ENCODE data around the gene KREMEN2. TPM values are rescaled to one million over a fixed set of nuclear protein-coding genes. Genes with fewer than 3 reads are reported as not detected.

KREMEN2 gene
- total RNA-seq, 1 experiment from 2014 or later: 8.4 TPM

DNA sequence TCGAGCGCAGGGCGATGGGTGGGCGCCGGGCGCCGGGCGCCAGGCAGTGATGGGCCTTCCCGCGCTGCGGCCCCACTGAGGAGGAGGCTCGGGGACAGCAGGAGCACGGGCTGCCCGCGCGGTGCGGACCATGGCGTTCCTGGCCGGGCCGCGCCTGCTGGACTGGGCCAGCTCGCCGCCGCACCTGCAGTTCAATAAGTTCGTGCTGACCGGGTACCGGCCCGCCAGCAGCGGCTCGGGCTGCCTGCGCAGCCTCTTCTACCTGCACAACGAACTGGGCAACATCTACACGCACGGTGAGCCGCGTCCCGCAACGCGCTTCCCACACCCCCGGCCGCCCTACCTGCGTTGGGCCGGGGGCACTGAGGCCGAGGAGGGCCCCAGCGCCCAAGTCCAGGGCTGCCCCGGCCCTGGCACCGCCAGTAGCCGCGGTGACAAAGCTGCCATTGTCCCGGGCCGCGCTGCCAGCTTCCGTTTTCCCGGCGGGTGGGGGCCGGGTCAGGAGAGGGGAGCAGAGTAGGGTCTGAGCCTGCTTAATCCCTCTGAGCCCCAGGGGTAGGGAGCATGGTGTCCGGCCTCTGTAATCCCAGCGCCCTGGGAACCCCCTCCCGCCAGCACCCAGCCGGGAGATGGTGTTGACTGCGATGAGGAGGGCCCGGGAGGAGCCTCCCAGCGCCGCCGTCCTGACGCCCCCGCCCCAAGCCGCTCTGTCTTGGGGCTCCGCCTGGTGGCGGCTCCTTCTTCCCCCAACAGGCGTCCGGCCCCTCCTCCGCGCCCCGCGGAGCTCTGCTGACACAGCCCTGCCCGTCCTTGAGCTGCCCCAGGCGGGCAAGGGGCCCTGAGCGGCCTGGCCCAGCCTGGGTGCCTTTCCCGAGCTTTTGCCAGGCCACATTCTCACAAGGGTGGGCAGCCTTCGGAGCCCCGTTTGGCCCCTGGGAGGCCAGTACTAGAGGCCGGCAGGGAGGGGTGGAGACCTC lies 5.8 kb downstream of the KREMEN2 start:
- Histone ChIP-seq H3K27me3 (ENCODE audit: insufficient read depth, low read depth) (no peaks in the 10 kb centered on the region), H3K36me3 (ENCODE audit: low read depth) (no peaks in the 10 kb centered on the region), H3K4me3 (peak overlapping the region; percentile 77), H4K20me1 (ENCODE audit: insufficient read depth) (no peaks in the 10 kb centered on the region; the same call in 1 of the 2 replicates), H3K9me3 (ENCODE audit: insufficient read depth, low read depth) (no peaks in the 10 kb centered on the region), H3K4me2 (peak overlapping the region; percentile 96), H3K4me1 (replicated peaks; ENCODE audit: insufficient read depth) (peaks cover 5% of the 10 kb centered on the region), H3K27ac (no peak overlapping the region), H2AFZ (peak overlapping the region; percentile 82), H3F3A (ENCODE audit: insufficient read depth, low read depth) (peaks cover 23% of the 10 kb centered on the region; the same call in 1 of the 2 replicates), H3K9me2 (ENCODE audit: insufficient read depth) (no peaks in the 10 kb centered on the region), H3K79me2 (ENCODE audit: low read depth) (peaks cover 6% of the 10 kb centered on the region; the same call in 1 of the 2 replicates)
- TF ChIP-seq, protein P1, sequence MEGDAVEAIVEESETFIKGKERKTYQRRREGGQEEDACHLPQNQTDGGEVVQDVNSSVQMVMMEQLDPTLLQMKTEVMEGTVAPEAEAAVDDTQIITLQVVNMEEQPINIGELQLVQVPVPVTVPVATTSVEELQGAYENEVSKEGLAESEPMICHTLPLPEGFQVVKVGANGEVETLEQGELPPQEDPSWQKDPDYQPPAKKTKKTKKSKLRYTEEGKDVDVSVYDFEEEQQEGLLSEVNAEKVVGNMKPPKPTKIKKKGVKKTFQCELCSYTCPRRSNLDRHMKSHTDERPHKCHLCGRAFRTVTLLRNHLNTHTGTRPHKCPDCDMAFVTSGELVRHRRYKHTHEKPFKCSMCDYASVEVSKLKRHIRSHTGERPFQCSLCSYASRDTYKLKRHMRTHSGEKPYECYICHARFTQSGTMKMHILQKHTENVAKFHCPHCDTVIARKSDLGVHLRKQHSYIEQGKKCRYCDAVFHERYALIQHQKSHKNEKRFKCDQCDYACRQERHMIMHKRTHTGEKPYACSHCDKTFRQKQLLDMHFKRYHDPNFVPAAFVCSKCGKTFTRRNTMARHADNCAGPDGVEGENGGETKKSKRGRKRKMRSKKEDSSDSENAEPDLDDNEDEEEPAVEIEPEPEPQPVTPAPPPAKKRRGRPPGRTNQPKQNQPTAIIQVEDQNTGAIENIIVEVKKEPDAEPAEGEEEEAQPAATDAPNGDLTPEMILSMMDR (conservative IDR thresholded peaks at IDR 0.05): peak; percentile 62
- TF ChIP-seq EZH2 (IDR thresholded peaks at IDR 0.05; ENCODE audit: low read depth): no peak
- intact Hi-C loops (cut with micrococcal nuclease; ENCODE audit: unreplicated experiment): loop anchor here (1.0 to 10.0 kb wide), 2 partner anchors 53 to 85 kb away; partner anchors contain the start of genes FLYWCH2 and HCFC1R1
- peak; percentile 60 to 88 for DNase-seq
- TSS peak; percentile 32 for BruUV-seq (replicated peaks)
- CTCF ChIA-PET: interaction anchor here (0.5 to 0.8 kb wide), 4 partner anchors 10 to 57 kb away, joined by 3 read pairs; no protein-coding TSS in a partner anchor
- POLR2A ChIA-PET (ENCODE audit: unreplicated experiment): interaction anchor here (0.5 to 0.6 kb wide), 4 partner anchors 51 to 825 kb away, joined by 3 to 8 read pairs (median 4); no protein-coding TSS in a partner anchor

DNA sequence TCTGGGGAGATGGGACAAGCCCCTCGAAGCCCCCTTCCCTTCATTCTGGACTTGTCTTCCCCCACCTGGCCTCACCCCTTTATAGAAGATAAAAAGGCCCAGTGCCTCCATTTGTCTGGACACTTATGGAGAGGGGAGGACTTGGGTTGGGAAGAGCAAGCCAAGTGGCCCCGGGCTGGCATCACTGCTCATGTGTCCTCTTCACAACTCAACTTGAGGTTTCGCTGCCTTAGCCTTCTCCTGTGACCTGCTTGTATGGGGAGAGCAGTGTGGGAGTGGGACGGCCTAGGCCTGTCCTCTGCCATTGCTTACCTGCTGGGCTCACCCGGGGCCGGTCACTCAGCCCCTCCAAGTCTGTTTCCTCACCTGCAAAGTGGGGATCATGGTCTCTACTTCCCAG lies 6.5 kb downstream of the KREMEN2 start:
- Histone ChIP-seq H3K27me3 (ENCODE audit: insufficient read depth, low read depth) (no peaks in the 10 kb centered on the region), H3K4me3 (peak overlapping the region; percentile 77), H3K4me1 (replicated peaks; ENCODE audit: insufficient read depth) (no peaks in the 10 kb centered on the region; the same call in 1 of the 2 replicates), H3F3A (ENCODE audit: insufficient read depth, low read depth) (peaks cover 23% of the 10 kb centered on the region; the same call in 1 of the 2 replicates), H3K9me2 (ENCODE audit: insufficient read depth) (no peaks in the 10 kb centered on the region), H2AFZ (no peak overlapping the region), H3K9me3 (ENCODE audit: insufficient read depth, low read depth) (no peaks in the 10 kb centered on the region), H3K27ac (no peak overlapping the region), H4K20me1 (ENCODE audit: insufficient read depth) (no peaks in the 10 kb centered on the region; the same call in 1 of the 2 replicates), H3K79me2 (ENCODE audit: low read depth) (peaks cover 6% of the 10 kb centered on the region; the same call in 1 of the 2 replicates), H3K36me3 (ENCODE audit: low read depth) (no peaks in the 10 kb centered on the region), H3K4me2 (peak overlapping the region; percentile 96)
- POLR2A ChIA-PET (ENCODE audit: unreplicated experiment): interaction anchor here (0.6 kb wide), 2 partner anchors 50 to 154 kb away, joined by 3 to 4 read pairs; no protein-coding TSS in a partner anchor
- CTCF ChIA-PET: interaction anchor here (0.6 to 0.8 kb wide), 2 partner anchors 21 to 32 kb away, joined by 3 read pairs; no protein-coding TSS in a partner anchor
- intact Hi-C loops (cut with micrococcal nuclease; ENCODE audit: unreplicated experiment): loop anchor here (1.0 kb wide), 1 partner anchor 53 kb away; the partner anchor contains the start of gene HCFC1R1
- DNase-seq: no peak
- TF ChIP-seq, protein P1 (conservative IDR thresholded peaks at IDR 0.05): no peak
- no peak for TF ChIP-seq EZH2 (IDR thresholded peaks at IDR 0.05; ENCODE audit: low read depth)
- no TSS peak for BruUV-seq (replicated peaks)

Measured in PC-9 (cell line).